HCT116 (cell line): Measurements from ENCODE around the gene DPH6. TPM values are rescaled to one million over a fixed set of nuclear protein-coding genes. Genes with fewer than 3 reads are reported as not detected.

ENCODE experiments used
- ATAC-seq: fragments of 200-7000 bp; cut with Tn5 transposase; 2 replicates; pipeline ENCODE4 v1.9.1; 2020; ENCODE audit warnings: mild to moderate bottlenecking, moderate library complexity
- BruUV-seq: library from RNA; stranded (reverse); fragments of 400-500 nt; replicated peaks from 2 replicates; lab custom pipeline; 2021; lab: Mats Ljungman, UMichigan
- CTCF ChIA-PET: fragments of 300-600 bp; sonication (Branson Sonifier 250); formaldehyde crosslinking; loops from one replicate; lab custom pipeline; 2021; ENCODE audit warnings: antibody characterized with exemption; lab: Charles Lee
- POLR2A ChIA-PET: fragments of 300-600, 350-600 bp; sonication (Branson Sonifier 250); formaldehyde crosslinking; loops from one replicate; lab custom pipeline; 2021; ENCODE audit warnings: antibody characterized with exemption; lab: Charles Lee
- RAD21 ChIA-PET, 2 experiments: fragments of 300-600 bp; sonication (Branson Sonifier 250); formaldehyde crosslinking; loops; one replicate each; lab custom pipeline; 2023; ENCODE audit warnings: low total read pairs in 2 of 2; ENCODE audit not compliant: uncharacterized antibody in 2 of 2, unreplicated experiment in 2 of 2, low non-redundant PET in 1 of 2; lab: Charles Lee
- DNase-seq: peaks from one replicate; pipeline ENCODE4 v3.0.0-alpha.2; 2010; ENCODE audit warnings: low read depth, low spot score
- H2AFZ ChIP-seq: fragments of 200-600 bp; shearing (Covaris generic), sonication (generic); 2 replicates; pipeline ENCODE4 v1.6.1; 2017; ENCODE audit warnings: low read depth, mixed run types, mixed read lengths, antibody characterized with exemption, low read length; ENCODE audit not compliant: poor library complexity, severe bottlenecking
- H3K27ac ChIP-seq: 2 replicates; pipeline ENCODE4 v1.5.1; 2012; ENCODE audit warnings: low read depth, low read length
- H3K27me3 ChIP-seq: fragments of 200-600 bp; sonication (generic); 2 replicates; pipeline ENCODE4 v1.6.1; 2016; ENCODE audit warnings: mixed run types, low read length, mixed read lengths; ENCODE audit not compliant: insufficient read depth
- H3K36me3 ChIP-seq, 2 experiments: fragments of 200-500 bp in 1 of 2; fragments of 200-600 bp in 1 of 2; sonication (Bioruptor generic) in 1 of 2; sonication (generic) in 1 of 2; 2 replicates each; pipeline versions ENCODE4 v1.5.1 to v1.6.1; 2014 to 2016; ENCODE audit warnings: low read length in 2 of 2, inconsistent platforms in 1 of 2, mixed read lengths in 1 of 2, mixed run types in 1 of 2; ENCODE audit not compliant: insufficient read depth in 2 of 2, control insufficient read depth in 1 of 2
- H3K4me1 ChIP-seq, 2 experiments: fragments of 200-600 bp in 1 of 2; sonication (generic) in 1 of 2; 2 replicates each; pipeline versions ENCODE4 v1.5.1 to v1.6.1; 2012 to 2017; ENCODE audit warnings: low read length in 2 of 2, inconsistent platforms in 1 of 2, mild to moderate bottlenecking in 1 of 2, mixed read lengths in 1 of 2, mixed run types in 1 of 2, moderate library complexity in 1 of 2; ENCODE audit not compliant: insufficient read depth in 2 of 2, control insufficient read depth in 1 of 2
- H3K4me2 ChIP-seq: fragments of 200-600 bp; sonication (generic); 2 replicates; pipeline ENCODE4 v1.6.1; 2017; ENCODE audit warnings: mixed run types, low read length, mixed read lengths
- H3K4me3 ChIP-seq, 2 experiments: fragments of 200-600 bp in 1 of 2; sonication (generic) in 1 of 2; replicated peaks in 1 of 2; 2 replicates each; pipeline ENCODE4 v1.5.1; 2011 to 2016; ENCODE audit warnings: low read length in 2 of 2, control low read depth in 1 of 2, low read depth in 1 of 2, mild to moderate bottlenecking in 1 of 2, mixed read lengths in 1 of 2, mixed run types in 1 of 2
- H3K79me2 ChIP-seq: fragments of 200-600 bp; sonication (generic); 2 replicates; pipeline ENCODE4 v1.6.1; 2017; ENCODE audit warnings: mild to moderate bottlenecking, mixed run types, low read length, moderate library complexity, mixed read lengths; ENCODE audit not compliant: insufficient read depth
- H3K9ac ChIP-seq: fragments of 200-600 bp; sonication (generic); 2 replicates; pipeline ENCODE4 v1.6.1; 2016; ENCODE audit warnings: low read length, mixed read lengths
- H3K9me2 ChIP-seq: fragments of 200-600 bp; sonication (generic), shearing (Covaris generic); 2 replicates; pipeline ENCODE4 v1.6.1; 2017; ENCODE audit warnings: mixed run types, mild to moderate bottlenecking, moderate library complexity; ENCODE audit not compliant: insufficient read depth
- H3K9me3 ChIP-seq, 2 experiments: fragments of 200-500 bp in 1 of 2; fragments of 200-600 bp in 1 of 2; sonication (Bioruptor generic) in 1 of 2; sonication (generic) in 1 of 2; 2 replicates each; pipeline ENCODE4 v1.6.1; 2014 to 2017; ENCODE audit warnings: low read length in 2 of 2, mixed read lengths in 2 of 2, inconsistent platforms in 1 of 2, low read depth in 1 of 2, mild to moderate bottlenecking in 1 of 2, mixed run types in 1 of 2, moderate library complexity in 1 of 2; ENCODE audit not compliant: control insufficient read depth in 1 of 2, insufficient read depth in 1 of 2
- H4K20me1 ChIP-seq: fragments of 200-600 bp; sonication (generic), shearing (Covaris generic); 2 replicates; pipeline ENCODE4 v1.6.1; 2017; ENCODE audit warnings: mixed run types, mild to moderate bottlenecking, moderate library complexity; ENCODE audit not compliant: insufficient read depth
- CEBPB ChIP-seq: IDR thresholded peaks from 2 replicates; pipeline ENCODE4 v1.6.1; 2012; ENCODE audit warnings: low read depth
- EGR1 ChIP-seq: IDR thresholded peaks from 2 replicates; pipeline ENCODE4 v1.6.1; 2012; ENCODE audit warnings: low read depth
- ELF1 ChIP-seq: IDR thresholded peaks from 2 replicates; pipeline ENCODE4 v1.6.1; 2012; ENCODE audit warnings: low read depth, borderline replicate concordance
- MAX ChIP-seq: IDR thresholded peaks from 2 replicates; pipeline ENCODE4 v1.6.1; 2012
- RAD21 ChIP-seq: IDR thresholded peaks from 2 replicates; pipeline ENCODE4 v1.6.1; 2012; ENCODE audit warnings: low read depth, mild to moderate bottlenecking
- SIN3A ChIP-seq: IDR thresholded peaks from 2 replicates; pipeline ENCODE4 v1.6.1; 2012; ENCODE audit warnings: low read depth
- TCF7L2 ChIP-seq: IDR thresholded peaks from 2 replicates; pipeline ENCODE4 v1.7.0; 2011; ENCODE audit warnings: borderline replicate concordance, inconsistent platforms; ENCODE audit not compliant: insufficient read depth, insufficient read length; ENCODE audit errors: extremely low read depth
- YY1 ChIP-seq: IDR thresholded peaks from 2 replicates; pipeline ENCODE4 v1.6.1; 2011; ENCODE audit warnings: low read length, low read depth, moderate library complexity, mild to moderate bottlenecking; ENCODE audit not compliant: insufficient replicate concordance; ENCODE audit errors: extremely low read depth
- ZBTB33 ChIP-seq: IDR thresholded peaks from 2 replicates; pipeline ENCODE4 v1.6.1; 2011; ENCODE audit warnings: mild to moderate bottlenecking, low read length, moderate library complexity; ENCODE audit not compliant: insufficient replicate concordance; ENCODE audit errors: extremely low read depth
- ZFX ChIP-seq: fragments of 450-650 bp; IDR thresholded peaks from 2 replicates; pipeline ENCODE4 v1.6.1; 2017
- intact Hi-C: fragments of 100-400 bp; cut with micrococcal nuclease; formaldehyde crosslinking; loops from 2 replicates; pipeline ENCODE4 v1.10.0; 2022
- total RNA-seq: library from RNA; stranded (reverse); gene quantifications from one replicate; pipeline ENCODE4 v1.2.1, GENCODE V29; 2021; ENCODE audit not compliant: unreplicated experiment

Gene DPH6
- total RNA-seq, 1 experiment from 2014 or later, result 18.2 TPM

DNA sequence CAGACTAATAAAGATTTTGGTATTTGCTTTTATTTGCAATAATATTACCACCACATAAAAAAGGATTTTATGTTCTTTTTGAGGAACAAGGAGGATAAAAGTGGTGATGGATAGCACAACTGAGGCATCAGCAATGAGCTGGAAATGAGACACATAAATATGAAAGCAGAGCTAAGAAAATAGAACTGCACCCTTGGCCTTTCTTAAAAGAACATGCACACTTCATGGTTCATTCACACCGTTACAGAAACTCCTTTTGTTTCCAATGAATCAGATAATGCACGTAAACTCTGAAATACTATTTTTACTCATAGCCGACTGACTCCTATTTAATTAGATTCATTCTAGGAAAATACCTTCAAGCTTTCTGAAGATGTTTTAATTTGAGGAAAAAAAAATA, 19.9 kb upstream of the DPH6 start:
- POLR2A ChIA-PET, result no interaction called here
- intact Hi-C loops, result no loop called here

GRCh38 chr15:35562641-35563040, 16.7 kb upstream of the DPH6 start:
- H3K4me3 ChIP-seq, result no peak overlapping the region
- CTCF ChIA-PET, result no interaction called here
- intact Hi-C loops, result no loop called here
- H2AFZ ChIP-seq, result no peak overlapping the region
- TF ChIP-seq MAX (no peak), RAD21 (no peak), SIN3A (no peak), YY1 (no peak), TCF7L2 (no peak), CEBPB (no peak), ZFX (no peak)
- TF ChIP-seq, all 23 proteins: peak for 0
- H3K4me1 ChIP-seq, result peaks cover 3 to 4% of the 10 kb centered on the region in 2 experiments
- H3K9me2 ChIP-seq, result no peaks in the 10 kb centered on the region
- ATAC-seq, result no peak
- H3K79me2 ChIP-seq, result no peaks in the 10 kb centered on the region
- H3K27ac ChIP-seq, result no peak overlapping the region
- no TSS peak for BruUV-seq
- no peak for DNase-seq
- H4K20me1 ChIP-seq, result no peaks in the 10 kb centered on the region
- no peak overlapping the region for H3K9ac ChIP-seq
- H3K27me3 ChIP-seq, result no peaks in the 10 kb centered on the region
- POLR2A ChIA-PET, result no interaction called here
- H3K4me2 ChIP-seq, result no peak overlapping the region
- H3K9me3 ChIP-seq, result no peaks in the 10 kb centered on the region
- RAD21 ChIA-PET, result no interaction called here
- no peaks in the 10 kb centered on the region for H3K36me3 ChIP-seq

More for the DNA sequence above, 19.9 kb upstream of the DPH6 start:
- H3K4me2 ChIP-seq, result no peak overlapping the region
- no peak overlapping the region for H3K9ac ChIP-seq
- H2AFZ ChIP-seq, result no peak overlapping the region
- no peak overlapping the region for H3K4me3 ChIP-seq
- DNase-seq (no peak), ATAC-seq (no peak)
- ChIA-PET CTCF (no interaction called here), RAD21 (no interaction called here)
- H3K79me2 ChIP-seq, result no peaks in the 10 kb centered on the region
- H3K9me2 ChIP-seq, result no peaks in the 10 kb centered on the region
- TF ChIP-seq ELF1, result no peak
- TF ChIP-seq SIN3A, result no peak
- TF ChIP-seq EGR1, result no peak
- no peak for TF ChIP-seq ZBTB33
- H3K27me3 ChIP-seq, result no peaks in the 10 kb centered on the region
- H3K9me3 ChIP-seq, result no peaks in the 10 kb centered on the region
- no peaks in the 10 kb centered on the region for H3K4me1 ChIP-seq
- BruUV-seq, result no TSS peak
- H3K36me3 ChIP-seq, result no peaks in the 10 kb centered on the region
- H3K27ac ChIP-seq, result no peak overlapping the region
- H4K20me1 ChIP-seq, result no peaks in the 10 kb centered on the region
